ENCODE data around the gene ANKLE2.
"Not testable (repeated sequence)": the region's sequence is repeated elsewhere in the genome, so short reads cannot be mapped to it uniquely, and the experiment has no call there.

The ANKLE2 gene

DNA sequence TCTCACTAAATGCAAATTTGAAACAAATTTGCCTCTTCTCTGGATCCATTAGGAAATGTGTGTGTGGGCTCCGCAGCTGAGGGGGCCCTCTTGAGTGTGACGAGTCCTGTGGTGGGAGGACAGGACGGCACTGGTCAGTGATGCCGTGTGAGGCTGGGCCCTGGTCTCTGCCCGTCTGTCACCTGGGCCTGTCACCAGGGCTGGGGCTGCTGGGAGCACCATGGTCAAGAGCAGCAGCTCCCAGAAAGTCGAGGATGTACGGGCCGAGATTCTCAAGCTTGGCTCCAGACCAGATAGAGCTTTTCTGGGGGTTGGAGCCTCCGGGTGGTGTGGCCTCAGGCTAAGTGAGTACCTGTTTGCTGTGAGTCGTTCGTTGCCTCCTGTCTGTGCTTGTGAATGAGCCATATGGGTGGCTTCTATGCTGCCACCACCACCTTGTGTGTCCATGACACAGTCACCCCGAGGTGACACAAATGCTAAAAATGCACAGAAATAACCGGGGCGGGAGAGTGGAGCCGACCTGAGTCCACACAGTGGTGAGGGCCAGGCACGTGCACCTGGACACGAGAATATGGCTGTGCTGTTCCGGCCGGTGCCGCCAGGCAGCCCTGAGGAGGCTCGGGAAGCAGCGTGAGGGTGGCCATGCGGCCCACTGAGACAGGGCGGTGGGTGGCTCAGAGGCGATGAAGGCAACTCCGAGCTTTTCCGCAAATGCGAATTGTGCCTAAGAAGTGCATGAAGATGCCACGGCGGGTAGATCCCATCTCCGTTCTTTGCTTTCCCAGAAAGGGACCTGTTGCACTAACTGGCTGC, 42.3 kb downstream of the ANKLE2 start:
- DNase-seq (ENCODE audit: low read depth), result no peak

DNA sequence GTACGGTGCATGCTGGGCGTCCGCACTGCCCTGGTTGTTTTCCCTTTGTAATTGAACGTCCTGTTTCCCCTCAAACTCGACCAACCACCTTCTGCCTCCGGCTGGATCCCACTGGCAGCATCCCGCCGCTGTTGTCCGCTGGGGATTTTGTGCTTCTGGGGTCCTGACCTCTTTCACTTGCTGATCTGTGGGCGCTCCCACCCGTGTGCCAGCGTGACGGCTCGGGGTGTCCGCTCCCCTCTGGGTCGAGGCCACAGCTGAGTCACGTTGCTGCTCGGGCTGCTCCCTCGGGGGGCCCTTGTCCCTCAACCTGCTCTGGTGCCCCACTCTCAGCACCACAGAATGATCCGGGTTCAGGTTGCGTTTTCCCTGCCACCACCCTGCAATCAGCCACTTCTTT, 43.0 kb downstream of the ANKLE2 start:
- DNase-seq (ENCODE audit: low read depth), result no peak

DNA sequence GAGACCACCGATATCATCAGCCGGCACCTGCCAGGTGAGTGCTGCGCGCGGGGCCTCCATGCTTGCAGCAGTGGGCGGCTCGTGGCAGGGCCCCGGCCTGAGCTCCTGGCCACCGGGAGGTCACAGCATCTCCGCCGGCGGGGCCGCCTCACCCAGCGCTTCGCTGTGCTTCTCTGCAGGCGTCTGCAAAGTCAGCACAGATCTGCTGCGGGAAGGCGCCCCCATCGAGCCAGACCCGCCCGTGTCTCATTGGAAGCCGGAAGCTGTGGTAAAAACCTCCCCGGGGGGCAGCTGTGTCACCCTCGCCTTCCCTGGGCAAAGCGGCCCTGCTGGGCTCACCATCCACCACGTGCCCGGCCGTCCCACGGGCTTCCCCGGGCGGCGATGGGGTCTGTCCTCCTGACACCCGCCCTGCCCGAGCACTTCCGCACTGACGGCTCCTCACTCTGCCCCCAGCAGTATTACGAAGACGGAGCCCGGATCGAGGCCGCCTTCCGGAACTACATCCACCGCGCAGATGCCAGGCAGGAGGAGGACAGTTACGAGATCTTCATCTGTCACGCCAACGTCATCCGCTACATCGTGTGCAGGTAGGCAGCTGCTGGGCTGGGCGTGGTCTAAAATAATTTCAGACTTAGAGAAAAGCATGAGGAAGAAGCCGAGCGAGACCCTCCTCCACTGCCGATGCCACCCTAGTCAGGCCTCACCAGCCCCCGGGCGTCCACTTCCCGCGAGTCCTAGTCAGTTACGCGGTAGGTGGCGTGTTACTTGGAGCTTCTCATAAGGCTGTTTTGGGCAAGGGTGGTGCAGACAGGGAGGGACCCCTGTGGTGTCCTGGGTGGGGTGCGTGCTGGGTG, 43.9 kb downstream of the ANKLE2 start:
- DNase-seq (ENCODE audit: low read depth), result no peak

DNA sequence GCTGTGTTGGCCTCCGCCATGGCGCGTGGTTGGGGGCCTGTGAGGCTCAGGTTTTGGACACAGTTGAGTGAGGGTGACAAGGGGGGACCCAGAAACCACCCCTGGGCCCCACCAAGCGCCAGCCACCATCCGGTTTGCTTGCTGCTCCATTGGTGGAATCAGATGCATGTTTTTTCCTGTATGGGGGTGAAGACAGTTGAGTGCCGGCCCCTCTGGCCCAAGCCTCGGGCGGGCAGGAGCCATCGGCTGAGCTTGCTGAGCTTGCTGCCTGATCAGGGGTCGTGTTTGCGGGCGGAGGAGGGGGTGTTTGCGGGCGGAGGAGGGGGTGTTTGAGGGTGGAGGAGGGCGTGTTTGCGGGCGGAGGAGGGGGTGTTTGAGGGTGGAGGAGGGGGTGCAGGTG, 44.6 kb downstream of the ANKLE2 start:
- DNase-seq (ENCODE audit: low read depth), result no peak

DNA sequence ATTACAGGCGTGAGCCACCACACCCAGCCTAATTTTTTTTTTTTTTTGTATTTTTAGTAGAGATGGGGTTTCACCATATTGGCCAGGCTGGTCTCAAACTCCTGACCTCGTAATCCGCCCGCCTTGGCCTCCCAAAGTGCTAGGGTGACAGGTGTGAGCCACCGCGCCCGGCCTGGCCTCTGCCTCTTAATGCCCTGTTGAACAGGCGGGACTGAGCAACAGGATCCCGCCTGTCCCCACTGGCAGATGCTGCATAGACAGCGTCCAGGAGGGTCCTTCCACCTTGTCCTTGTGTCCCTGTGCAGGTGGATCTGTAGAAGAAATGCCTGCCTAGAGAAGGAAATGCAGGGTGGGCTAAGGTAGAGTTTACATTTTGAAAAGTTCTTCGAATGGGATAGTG, 45.3 kb downstream of the ANKLE2 start:
- no peak for DNase-seq (ENCODE audit: low read depth)

DNA sequence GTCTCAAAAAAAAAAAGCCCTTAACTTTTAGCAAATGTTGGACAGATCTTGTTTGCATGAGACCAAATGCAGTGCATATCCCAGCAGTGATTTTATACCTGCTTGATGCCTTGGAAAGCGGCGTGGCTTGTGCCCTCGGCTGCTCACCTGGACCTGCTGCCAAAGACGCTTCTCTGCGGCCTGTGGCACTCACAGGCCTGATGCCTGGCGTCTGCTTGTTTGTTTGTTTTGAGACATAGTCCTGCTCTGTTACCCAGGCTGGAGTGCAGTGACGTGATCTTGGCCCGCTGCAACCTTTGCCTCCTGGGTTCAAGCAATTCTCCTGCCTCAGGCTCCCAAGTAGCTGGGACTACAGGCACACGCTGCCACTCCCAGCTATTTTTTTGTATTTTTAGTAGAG, 45.8 kb downstream of the ANKLE2 start:
- no peak for DNase-seq (ENCODE audit: low read depth)

DNA sequence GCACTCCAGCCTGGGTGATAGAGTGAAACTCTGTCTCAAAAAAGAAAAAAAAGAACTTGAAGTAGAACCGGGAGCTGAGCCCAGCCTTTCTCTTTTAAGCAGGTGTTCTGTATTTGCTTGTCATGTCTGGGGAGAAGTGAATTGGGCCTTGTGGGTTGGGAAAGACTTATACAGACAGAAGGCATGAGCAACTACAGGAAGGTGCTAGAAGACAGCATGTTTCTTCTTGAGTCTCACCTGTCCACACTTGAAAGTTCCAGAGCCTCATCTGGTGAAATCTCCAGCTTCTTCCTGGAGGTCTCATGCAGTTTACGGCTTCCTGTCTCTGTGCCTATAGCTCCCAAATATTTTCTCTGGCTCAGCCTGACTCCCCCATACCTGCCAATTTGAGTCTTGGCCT, 48.5 kb downstream of the ANKLE2 start:
- no peak for DNase-seq (ENCODE audit: low read depth)

DNA sequence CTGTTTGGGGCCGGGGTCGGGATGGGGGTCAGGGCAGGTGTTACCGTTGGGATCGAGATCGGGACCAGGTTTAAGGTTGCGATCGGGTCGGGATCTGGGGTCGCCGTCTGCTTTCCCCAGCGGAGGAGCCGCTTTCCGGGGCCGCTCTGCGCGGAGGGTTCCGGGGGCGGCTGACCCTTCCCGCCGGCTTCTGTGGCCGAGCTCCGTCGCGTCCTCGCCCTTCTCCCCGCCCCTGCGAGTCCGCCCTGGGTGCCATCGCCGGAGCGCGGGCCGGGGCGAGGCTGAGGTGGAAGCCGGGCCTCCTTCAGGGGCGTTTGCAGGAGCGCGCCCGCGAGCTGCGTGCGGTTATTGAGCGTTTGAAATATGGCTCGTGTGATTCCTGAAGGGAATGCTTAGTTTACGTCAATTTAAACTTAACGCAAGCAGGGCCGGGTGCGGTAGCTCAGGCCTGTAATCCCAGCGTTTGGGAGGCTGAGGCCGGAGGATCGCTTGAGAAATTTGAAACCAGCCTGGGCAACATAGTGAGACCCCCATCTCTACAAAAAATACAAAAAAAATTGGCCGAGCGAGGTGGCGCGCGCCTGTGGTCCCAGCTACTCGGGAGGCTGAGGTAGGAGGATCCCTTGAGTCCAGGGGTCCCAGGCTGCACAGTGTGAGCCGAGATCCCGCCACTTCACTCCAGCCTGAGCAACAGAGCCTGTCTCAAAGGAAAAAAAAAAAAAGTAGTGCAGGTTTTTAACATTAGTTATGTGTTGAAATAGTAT, 50.4 kb downstream of the ANKLE2 start:
- no peak for DNase-seq (ENCODE audit: low read depth)

DNA sequence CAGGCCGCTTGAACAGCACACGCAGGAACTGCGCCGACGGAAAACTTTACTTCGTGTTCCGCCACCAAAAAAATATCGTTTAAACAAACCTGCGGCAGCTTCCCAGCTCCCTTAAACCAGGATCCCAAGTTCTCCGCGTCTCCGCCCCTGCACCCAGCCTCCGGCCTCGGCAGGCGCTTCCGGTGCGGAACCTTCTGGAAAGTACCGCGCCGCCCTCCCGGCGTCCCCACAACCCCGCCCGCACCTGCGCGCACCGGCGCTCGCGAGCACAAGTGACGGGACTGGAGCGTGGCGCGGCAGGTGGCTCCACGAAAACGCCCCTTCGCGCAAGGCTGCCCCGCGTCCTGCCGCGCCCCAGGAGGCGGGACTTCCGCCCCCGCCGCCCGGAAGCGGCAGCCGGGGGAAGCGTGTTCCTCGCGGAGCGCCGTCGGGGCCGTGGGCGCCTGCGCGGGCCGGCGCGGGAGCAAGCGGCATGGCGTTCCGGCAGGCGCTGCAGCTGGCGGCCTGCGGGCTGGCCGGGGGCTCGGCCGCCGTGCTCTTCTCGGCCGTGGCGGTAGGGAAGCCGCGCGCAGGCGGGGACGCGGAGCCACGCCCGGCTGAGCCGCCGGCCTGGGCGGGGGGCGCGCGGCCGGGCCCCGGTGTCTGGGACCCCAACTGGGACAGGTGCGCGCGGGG, 51.1 kb downstream of the ANKLE2 start, which contains the start of gene PGAM5:
Gene PGAM5, plus strand, starts transcription at position 438 of the 675 bp plus-strand sequence. Its CDS starts 35 bp downstream, at position 473.
- DNase-seq (ENCODE audit: low read depth), result peak; percentile 66

DNA sequence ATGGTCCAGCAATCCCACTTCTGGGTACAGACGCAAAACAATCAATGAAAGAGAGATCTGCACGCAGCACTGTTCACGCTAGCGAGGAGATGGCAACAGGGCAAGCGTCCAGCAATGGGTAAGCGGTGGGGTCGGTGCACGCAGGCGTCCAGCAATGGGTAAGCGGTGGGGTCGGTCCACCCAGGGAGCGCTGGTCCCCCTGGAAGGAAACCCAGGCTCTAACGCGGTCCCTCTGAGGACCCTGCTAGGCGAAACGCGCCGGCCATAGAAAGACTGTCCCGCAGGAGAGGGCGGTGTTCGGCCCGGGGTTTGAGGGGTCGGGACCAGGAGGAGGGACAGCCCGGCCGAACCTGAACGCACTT, 51.6 kb downstream of the ANKLE2 start:
- no peak for DNase-seq (ENCODE audit: low read depth)

DNA sequence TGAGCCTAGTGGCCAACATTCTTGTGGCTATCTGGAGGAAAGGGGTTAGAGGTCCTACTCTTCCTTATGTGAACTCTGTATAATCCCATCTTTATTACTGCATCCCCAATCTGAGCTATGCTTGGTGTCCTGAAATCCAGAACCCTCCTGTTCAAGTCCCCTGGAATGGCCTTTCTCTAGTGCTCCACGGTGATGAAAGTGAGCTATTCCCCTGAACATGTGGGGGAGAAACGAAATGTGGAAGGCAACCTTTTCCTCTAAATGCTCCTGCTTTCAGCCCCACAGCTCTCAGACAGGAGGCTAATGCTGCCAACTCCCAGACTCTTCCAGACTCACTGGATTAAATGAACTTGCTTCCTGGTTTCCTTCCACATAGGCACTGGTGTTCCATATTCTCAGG, 53.5 kb downstream of the ANKLE2 start:
- no peak for DNase-seq (ENCODE audit: low read depth)

DNA sequence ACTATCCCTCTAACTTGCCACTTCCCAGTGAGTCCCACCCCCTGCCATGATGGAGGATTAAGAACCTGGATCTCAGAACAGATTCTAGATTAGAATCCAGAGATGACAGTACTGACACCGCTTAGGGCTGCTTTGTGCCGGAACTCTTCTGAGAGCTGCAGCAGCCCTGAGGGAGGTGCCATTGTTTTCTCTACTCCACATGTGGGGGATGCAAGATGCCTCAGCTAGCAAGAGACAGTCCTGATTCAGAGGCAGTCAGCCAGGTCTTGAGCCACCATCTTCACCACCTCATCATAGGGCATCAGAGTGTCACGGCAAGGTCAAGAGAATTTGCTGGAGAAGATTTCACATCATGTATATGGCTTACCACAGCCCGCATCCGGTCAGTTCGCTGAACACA, 54.4 kb downstream of the ANKLE2 start:
- DNase-seq (ENCODE audit: low read depth), result no peak

DNA sequence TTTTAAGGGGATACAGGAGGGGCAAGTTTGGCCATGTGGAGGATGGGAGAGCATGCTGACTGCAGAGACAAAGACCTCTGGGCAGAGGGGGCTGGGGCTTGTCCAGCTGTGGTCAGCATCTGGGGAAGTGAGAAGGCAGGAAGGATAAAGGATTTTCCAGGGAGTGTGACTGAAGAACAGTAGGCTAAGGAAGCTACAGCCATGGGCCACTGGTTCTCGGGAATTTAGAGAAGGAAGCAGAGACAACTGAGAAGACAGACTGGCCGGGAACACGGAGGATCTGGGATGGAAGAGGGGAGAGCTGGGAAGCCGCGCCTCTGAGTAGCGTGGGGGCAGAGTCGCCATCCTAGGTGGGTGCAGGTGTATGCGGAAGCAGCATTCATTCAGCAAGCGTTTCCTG, 58.0 kb downstream of the ANKLE2 start:
- DNase-seq (ENCODE audit: low read depth), result no peak

DNA sequence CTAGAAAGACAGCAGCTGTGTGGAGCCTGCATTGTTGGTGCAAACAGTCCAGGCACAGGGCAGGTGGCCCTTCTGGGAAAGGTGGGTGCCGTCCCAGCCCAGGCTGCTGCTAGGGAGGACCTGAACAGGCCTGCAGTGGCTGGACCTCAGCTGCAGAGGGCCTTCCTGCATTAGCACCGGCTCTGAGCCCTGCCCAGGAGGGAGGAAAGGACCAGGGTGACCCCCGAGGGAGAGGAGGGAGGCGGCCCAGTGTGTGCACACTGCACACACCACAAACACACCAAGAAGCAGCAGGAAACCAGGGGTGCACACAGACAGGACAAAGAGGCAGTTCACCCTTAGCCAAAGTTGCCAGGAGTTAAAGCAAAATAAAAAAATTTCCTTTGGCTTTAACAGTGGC, 59.0 kb downstream of the ANKLE2 start:
- DNase-seq (ENCODE audit: low read depth), result no peak

DNA sequence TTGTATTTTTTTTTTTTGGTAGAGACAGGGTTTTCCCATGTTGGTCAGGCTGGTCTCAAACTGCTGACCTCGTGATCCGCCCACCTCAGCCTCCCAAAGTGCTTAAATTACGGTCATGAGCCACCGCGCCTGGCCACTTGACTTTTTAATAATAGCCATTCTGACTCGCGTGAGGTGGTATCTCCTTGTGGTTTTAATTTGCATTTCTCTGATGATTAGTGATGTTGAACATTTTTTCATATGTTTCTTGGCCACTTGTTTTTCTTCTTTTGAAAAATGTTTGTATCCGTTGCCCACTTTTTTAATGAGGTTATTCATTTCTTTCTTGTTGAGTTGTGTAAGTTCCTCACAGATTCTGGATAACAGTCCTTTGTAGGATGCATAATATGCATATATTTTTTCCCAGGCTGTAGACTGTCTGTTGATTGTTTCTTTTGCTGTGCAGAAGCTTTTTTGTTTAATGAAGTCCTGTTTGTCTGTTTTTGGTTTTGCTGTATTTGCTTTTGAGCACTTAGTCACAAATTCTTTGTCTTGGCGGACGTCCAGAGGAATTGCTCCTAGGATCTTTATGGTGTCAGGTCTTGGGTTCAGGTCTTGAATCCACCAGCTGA, 61.3 kb downstream of the ANKLE2 start:
- peak; percentile 33 for DNase-seq (ENCODE audit: low read depth)

DNA sequence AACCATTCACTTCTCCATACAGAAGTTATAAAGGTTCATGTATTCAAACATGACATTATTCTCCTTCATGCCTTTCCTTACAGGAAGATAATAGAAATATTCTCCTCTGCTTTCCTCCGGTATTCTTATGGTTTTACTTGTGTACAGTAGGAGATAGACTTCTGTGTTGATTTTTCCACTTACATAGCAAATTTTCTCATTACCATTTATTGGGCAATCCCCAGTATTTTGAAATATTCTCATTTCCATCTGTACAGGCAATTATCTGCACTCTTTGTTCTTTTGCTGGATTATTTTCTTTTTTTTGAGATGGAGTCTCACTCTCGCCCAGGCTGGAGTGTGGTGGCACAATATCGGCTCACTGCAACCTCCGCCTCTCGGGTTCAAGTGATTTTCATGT, 63.3 kb downstream of the ANKLE2 start:
- DNase-seq (ENCODE audit: low read depth), result peak; percentile 34

DNA sequence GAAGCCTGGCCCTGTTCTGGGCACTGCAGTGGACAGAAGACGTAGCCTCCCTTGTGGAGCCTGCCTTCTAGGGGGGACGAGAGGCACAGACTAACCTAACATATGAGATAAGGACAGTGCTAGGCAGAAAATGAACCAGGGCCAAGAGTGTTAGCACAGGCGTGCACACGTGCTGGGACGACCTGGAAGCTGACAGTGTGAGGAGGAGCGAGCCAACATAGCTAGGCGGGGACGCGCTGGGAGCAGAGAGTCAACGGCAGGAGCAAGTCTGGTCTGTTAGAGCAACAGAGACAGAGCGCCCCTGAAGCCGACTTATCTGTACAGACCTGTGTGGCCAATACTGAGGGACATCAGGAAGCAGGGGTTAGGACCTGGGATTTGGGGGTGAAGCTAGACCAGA, 66.2 kb downstream of the ANKLE2 start:
- no peak for DNase-seq (ENCODE audit: low read depth)

DNA sequence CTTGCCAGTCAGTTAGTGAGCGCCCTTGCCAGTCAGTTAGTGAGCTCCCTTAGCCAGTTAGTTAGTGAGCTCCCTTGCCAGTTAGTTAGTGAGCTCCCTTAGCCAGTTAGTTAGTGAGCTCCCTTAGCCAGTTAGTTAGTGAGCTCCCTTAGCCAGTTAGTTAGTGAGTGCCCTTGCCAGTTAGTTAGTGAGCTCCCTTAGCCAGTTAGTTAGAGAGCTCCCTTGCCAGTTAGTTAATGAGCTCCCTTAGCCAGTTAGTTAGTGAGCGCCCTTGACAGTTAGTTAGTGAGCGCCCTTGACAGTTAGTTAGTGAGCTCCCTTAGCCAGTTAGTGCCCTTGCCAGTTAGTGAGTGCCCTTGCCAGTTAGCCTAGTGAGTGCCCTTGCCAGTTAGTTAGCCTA, 66.7 kb downstream of the ANKLE2 start:
- DNase-seq (ENCODE audit: low read depth), result not testable (repeated sequence)

DNA sequence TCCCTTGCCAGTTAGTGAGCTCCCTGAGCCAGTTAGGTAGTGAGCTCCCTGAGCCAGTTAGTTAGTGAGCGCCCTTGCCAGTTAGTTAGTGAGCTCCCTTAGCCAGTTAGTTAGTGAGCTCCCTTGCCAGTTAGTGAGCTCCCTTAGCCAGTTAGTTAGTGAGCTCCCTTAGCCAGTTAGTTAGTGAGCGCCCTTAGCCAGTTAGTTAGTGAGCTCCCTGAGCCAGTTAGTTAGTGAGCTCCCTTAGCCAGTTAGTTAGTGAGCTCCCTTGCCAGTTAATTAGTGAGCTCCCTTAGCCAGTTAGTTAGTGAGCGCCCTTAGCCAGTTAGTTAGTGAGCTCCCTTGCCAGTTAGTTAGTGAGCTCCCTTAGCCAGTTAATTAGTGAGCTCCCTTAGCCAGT, 69.6 kb downstream of the ANKLE2 start:
- not testable (repeated sequence) for DNase-seq (ENCODE audit: low read depth)

DNA sequence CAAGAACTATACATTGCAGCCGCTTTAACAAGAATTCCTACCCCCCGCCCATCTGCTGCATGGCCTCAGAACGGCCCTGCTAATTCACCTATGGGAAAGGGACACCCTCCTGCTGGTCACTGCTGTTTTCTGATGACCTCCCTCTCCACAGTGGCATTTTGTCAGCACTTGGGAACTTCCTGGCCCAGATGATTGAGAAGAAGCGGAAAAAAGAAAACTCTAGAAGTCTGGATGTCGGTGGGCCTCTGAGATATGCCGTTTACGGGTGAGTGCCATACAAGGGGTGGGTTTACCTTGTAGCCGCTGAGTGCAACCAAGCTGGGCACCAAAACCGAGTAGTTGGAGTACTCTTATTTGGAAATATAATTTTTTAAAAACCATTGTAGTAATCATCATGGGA, 71.5 kb downstream of the ANKLE2 start:
- no peak for DNase-seq (ENCODE audit: low read depth)

DNA sequence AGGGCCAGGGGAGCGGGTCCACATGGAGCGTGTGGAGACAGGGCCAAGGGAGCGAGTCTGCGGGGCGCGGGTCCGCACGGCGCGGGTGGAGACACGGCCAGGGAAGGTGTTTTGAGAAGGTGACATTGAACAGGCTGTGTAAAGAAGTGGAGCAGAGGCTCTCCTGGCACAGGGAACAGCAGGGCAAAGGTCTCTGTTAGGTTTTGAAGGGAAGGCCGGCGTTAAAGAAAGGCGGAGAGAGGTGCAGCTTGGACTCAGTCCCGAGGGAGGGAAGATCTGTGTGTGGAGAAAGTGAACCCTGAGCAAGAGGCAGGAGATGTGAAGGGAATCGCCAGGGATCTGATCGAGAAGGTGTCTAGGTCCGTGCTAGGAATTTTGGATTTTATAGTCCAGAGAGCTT, 72.4 kb downstream of the ANKLE2 start:
- DNase-seq (ENCODE audit: low read depth), result no peak
